ENCODE data around the gene DCAF7. TPM values are rescaled to one million over a fixed set of nuclear protein-coding genes. Genes with fewer than 3 reads are reported as not detected.

DCAF7 gene
- total RNA-seq, 2 donors from 2014 or later = 48.4 to 48.6 TPM

- intact Hi-C loops (cut with DNase I) = no loop called here
Observed at GRCh38 chr17:63639125-63639524, 88.8 kb downstream of the DCAF7 start.

GRCh38 chr17:63640038-63640437 lies 89.8 kb downstream of the DCAF7 start:
- intact Hi-C loops (cut with DNase I) = no loop called here
- no peak for DNase-seq (ENCODE audit: low spot score)

More at GRCh38 chr17:63639125-63639524, 88.8 kb downstream of the DCAF7 start:
- DNase-seq (ENCODE audit: low spot score) = no peak

- intact Hi-C loops (cut with DNase I) = no loop called here
- no peak for DNase-seq (ENCODE audit: low spot score)
Observed at GRCh38 chr17:63641692-63642448, 91.6 kb downstream of the DCAF7 start.

Other genes with a start within 250 kb of the DCAF7 start
- 10 to 100 TPM; 21.3 to 26.2 TPM for gene CYB561, start 104.2 kb upstream of the DCAF7 start, total RNA-seq
- 10 to 100 TPM in 1 of 2 donors, 1 to 10 TPM in 1; 9.9 to 16.3 TPM for gene ACE, start 73.4 kb upstream of the DCAF7 start, total RNA-seq
- gene KCNH6, start 27.1 kb upstream of the DCAF7 start, total RNA-seq = not detected
- 10 to 100 TPM; 11.6 to 14.3 TPM for gene TACO1, start 50.4 kb downstream of the DCAF7 start, total RNA-seq
- 10 to 100 TPM; 38.5 to 39.8 TPM for gene MAP3K3, start 71.9 kb downstream of the DCAF7 start, total RNA-seq
- 10 to 100 TPM in 1 of 2 donors, 1 to 10 TPM in 1; 9.6 to 13.0 TPM for gene LIMD2, start 149.6 kb downstream of the DCAF7 start, total RNA-seq
- 10 to 100 TPM; 27.5 to 30.8 TPM for gene STRADA, start 191.3 kb downstream of the DCAF7 start, total RNA-seq
- gene CCDC47, start 223.1 kb downstream of the DCAF7 start, total RNA-seq = 10 to 100 TPM; 52.5 to 58.5 TPM
- gene DDX42, start 223.7 kb downstream of the DCAF7 start, total RNA-seq = 10 to 100 TPM; 80.9 to 89.7 TPM

Data from posterior vena cava (tissue), 2 donors.